Stimulated activated naive B cell treated with anti-CD40 and anti-IgM and Interleukin-4, amounts not matched to agents 10 μg/mL and 1 μg/mL and 100 μg/mL, for 72 hours (primary cell): ENCODE data around the gene CDH23.

Source experiments
- ATAC-seq, 2 donors: fragments of 150-1000 bp; cut with Tn5 transposase; replicated peaks; 2 replicates each; pipeline ENCODE4 v1.10.0; 2021; ENCODE audit warnings: moderate library complexity in 1 of 2
- DNase-seq: peaks from one replicate; pipeline ENCODE4 v3.0.0; 2021
- H3K27ac Mint-ChIP-seq: one replicate; pipeline ENCODE4 v1.8.0; 2022; ENCODE audit warnings: mild to moderate bottlenecking, mixed read lengths
- H3K27me3 Mint-ChIP-seq, 2 donors: one replicate each; pipeline ENCODE4 v1.8.0; 2022; ENCODE audit warnings: mixed read lengths in 2 of 2
- H3K36me3 Mint-ChIP-seq, 2 donors: one replicate each; pipeline ENCODE4 v1.8.0; 2022; ENCODE audit warnings: mixed read lengths in 2 of 2, mild to moderate bottlenecking in 1 of 2
- H3K4me1 Mint-ChIP-seq, 2 donors: one replicate each; pipeline ENCODE4 v1.8.0; 2022; ENCODE audit warnings: mixed read lengths in 2 of 2, mild to moderate bottlenecking in 1 of 2
- H3K4me3 Mint-ChIP-seq, 2 donors: one replicate each; pipeline ENCODE4 v1.8.0; 2022; ENCODE audit warnings: mild to moderate bottlenecking in 2 of 2, mixed read lengths in 2 of 2, moderate library complexity in 1 of 2
- H3K9me3 Mint-ChIP-seq, 2 donors: one replicate each; pipeline ENCODE4 v1.8.0; 2022; ENCODE audit warnings: mixed read lengths in 2 of 2, mild to moderate bottlenecking in 1 of 2

CDH23 gene

DNA sequence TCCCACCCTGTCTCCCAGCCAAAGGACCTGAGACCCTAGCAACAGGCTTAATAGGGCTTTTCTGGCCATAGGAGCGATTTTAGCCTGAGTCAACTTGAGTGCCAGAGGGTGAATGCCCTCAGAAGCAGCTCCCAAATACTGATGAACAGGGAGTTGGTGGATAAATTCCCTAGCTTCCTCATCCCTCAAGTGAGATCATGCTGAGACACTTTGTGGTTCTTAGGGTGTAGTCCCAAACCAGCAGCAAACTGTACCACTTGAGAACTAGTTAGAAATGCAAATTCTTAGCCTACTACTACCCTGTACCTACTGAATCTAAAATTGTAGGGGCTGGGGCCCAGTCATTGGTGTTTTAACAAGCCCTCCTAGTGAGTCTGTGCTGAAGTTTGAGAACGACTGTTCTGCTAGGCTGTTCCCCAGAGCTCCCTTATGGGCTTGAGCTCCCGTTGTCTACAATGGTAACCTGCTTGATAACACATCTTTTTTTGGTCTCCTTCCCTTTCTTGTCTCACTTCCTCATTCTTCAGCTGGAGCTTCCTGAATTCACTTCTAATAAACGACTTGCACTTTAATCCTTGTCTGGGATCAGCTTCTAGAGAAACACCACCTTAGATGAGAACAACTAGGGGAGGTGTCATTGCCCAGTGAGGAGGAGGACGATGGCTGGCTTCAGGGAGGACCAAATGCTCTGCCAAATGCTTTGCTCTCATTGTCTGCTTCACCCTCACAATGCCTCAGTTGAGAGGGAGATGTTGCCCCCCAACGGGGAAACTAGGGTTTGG lies 18.2 kb upstream of the CDH23 start:
- no peaks in the 10 kb centered on the region for H3K36me3 Mint-ChIP-seq
- peaks cover 23 to 31% of the 10 kb centered on the region in 2 donors for H3K4me1 Mint-ChIP-seq
- H3K4me3 Mint-ChIP-seq, result no peak overlapping the region
- no peaks in the 10 kb centered on the region for H3K27me3 Mint-ChIP-seq
- ATAC-seq, result peak; percentile 24 to 28
- peak overlapping the region; percentile 33 for H3K27ac Mint-ChIP-seq
- DNase-seq, result no peak
- peaks cover 0 to 1% of the 10 kb centered on the region in 2 donors for H3K9me3 Mint-ChIP-seq

- Mint-ChIP-seq H3K27ac (no peak overlapping the region), H3K4me1 (peaks cover 20 to 28% of the 10 kb centered on the region in 2 donors), H3K9me3 (peaks cover 0 to 1% of the 10 kb centered on the region in 2 donors), H3K27me3 (no peaks in the 10 kb centered on the region), H3K36me3 (no peaks in the 10 kb centered on the region), H3K4me3 (no peak overlapping the region)
- no peak for DNase-seq
- ATAC-seq, result no peak
These were observed 17.5 kb upstream of the CDH23 start for GRCh38 chr10:71379118-71379766.

- no peak overlapping the region for H3K4me3 Mint-ChIP-seq
- no peaks in the 10 kb centered on the region for H3K27me3 Mint-ChIP-seq
- H3K9me3 Mint-ChIP-seq, result peaks cover 0 to 1% of the 10 kb centered on the region in 2 donors
- DNase-seq (no peak), ATAC-seq (no peak)
- H3K27ac Mint-ChIP-seq, result no peak overlapping the region
- no peaks in the 10 kb centered on the region for H3K36me3 Mint-ChIP-seq
- peaks cover 17 to 30% of the 10 kb centered on the region in 2 donors for H3K4me1 Mint-ChIP-seq
These were observed 15.9 kb upstream of the CDH23 start for GRCh38 chr10:71380841-71381240.

- Mint-ChIP-seq H3K4me1 (peaks cover 17 to 30% of the 10 kb centered on the region in 2 donors), H3K4me3 (no peak overlapping the region), H3K9me3 (peaks cover 0 to 1% of the 10 kb centered on the region in 2 donors), H3K36me3 (no peaks in the 10 kb centered on the region), H3K27me3 (no peaks in the 10 kb centered on the region), H3K27ac (no peak overlapping the region)
- ATAC-seq (no peak), DNase-seq (no peak)
These were observed 15.1 kb upstream of the CDH23 start for GRCh38 chr10:71381611-71382010.

GRCh38 chr10:71382028-71382427 lies 14.7 kb upstream of the CDH23 start:
- H3K36me3 Mint-ChIP-seq, result no peaks in the 10 kb centered on the region
- peaks cover 0 to 1% of the 10 kb centered on the region in 2 donors for H3K9me3 Mint-ChIP-seq
- H3K27ac Mint-ChIP-seq, result no peak overlapping the region
- no peak overlapping the region for H3K4me3 Mint-ChIP-seq
- DNase-seq (no peak), ATAC-seq (no peak)
- H3K27me3 Mint-ChIP-seq, result no peaks in the 10 kb centered on the region
- H3K4me1 Mint-ChIP-seq, result peaks cover 17 to 26% of the 10 kb centered on the region in 2 donors

GRCh38 chr10:71382757-71383156 lies 14.0 kb upstream of the CDH23 start:
- Mint-ChIP-seq H3K36me3 (no peaks in the 10 kb centered on the region), H3K9me3 (no peaks in the 10 kb centered on the region), H3K27ac (no peak overlapping the region), H3K4me1 (peaks cover 13 to 18% of the 10 kb centered on the region in 2 donors), H3K27me3 (no peaks in the 10 kb centered on the region), H3K4me3 (no peak overlapping the region)
- ATAC-seq (no peak), DNase-seq (no peak)

DNA sequence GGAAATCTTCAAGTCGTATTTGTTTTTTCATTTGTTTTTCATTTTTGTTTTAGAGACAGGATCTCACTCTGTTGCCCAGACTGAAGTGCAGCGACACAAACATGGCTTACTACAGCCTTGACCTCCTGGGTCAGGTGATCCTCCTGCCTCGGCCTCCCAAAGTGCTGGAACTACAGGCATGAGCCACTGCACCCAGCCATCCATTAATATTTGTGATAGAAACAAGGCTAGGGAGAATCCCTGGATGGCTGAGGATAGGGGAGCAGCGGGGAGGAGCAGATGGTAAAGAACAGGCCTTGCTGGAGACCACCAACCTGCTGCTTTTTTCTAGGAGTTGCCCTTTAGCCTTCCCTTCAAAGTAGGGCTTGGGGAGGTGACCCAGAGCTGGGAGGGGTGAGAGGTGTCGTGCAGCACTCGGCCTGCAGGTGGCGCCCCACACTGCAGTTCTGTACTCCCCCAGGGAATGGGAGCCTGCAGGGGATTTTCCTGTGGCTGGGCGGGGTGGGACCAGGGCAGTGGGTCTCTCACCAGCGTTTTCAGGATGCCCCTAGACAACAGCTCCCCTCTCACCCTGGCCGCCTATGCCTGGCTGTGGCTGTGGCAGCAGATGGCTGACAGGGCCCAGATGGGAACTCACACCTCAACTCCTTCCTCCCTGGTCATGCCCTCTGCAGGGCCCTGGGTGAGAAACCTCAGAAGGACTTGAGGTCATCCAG lies 12.6 kb upstream of the CDH23 start:
- H3K4me1 Mint-ChIP-seq, result peaks cover 5 to 7% of the 10 kb centered on the region in 2 donors
- no peak overlapping the region for H3K4me3 Mint-ChIP-seq
- no peak overlapping the region for H3K27ac Mint-ChIP-seq
- H3K27me3 Mint-ChIP-seq, result peaks cover 7 to 9% of the 10 kb centered on the region in 2 donors
- no peaks in the 10 kb centered on the region for H3K36me3 Mint-ChIP-seq
- ATAC-seq (peak; percentile 90 to 91), DNase-seq (peak; percentile 61)
- no peaks in the 10 kb centered on the region for H3K9me3 Mint-ChIP-seq

DNA sequence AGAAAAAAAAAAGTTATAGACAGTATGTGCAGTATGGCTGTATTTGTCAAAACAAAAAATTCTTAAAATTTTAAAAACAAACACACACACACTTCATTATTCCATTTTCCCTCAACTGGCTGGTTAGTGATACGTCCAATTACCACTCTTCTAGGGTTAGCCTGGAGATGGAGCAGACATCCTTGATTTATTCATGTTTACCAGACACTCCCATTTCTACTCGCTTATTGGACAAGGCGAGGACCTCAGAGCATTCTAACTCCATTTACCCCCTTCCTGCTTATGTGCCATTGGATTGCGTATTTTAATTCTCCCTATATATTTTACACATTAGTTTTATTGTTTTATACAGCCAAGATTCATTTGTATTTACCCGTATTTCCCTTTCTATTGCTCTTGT lies 8.5 kb upstream of the CDH23 start:
- Mint-ChIP-seq H3K27ac (no peak overlapping the region), H3K27me3 (peaks cover 31 to 41% of the 10 kb centered on the region in 2 donors), H3K9me3 (no peaks in the 10 kb centered on the region), H3K36me3 (no peaks in the 10 kb centered on the region), H3K4me3 (no peak overlapping the region), H3K4me1 (peaks cover 2 to 7% of the 10 kb centered on the region in 2 donors)
- DNase-seq (no peak), ATAC-seq (no peak)

DNA sequence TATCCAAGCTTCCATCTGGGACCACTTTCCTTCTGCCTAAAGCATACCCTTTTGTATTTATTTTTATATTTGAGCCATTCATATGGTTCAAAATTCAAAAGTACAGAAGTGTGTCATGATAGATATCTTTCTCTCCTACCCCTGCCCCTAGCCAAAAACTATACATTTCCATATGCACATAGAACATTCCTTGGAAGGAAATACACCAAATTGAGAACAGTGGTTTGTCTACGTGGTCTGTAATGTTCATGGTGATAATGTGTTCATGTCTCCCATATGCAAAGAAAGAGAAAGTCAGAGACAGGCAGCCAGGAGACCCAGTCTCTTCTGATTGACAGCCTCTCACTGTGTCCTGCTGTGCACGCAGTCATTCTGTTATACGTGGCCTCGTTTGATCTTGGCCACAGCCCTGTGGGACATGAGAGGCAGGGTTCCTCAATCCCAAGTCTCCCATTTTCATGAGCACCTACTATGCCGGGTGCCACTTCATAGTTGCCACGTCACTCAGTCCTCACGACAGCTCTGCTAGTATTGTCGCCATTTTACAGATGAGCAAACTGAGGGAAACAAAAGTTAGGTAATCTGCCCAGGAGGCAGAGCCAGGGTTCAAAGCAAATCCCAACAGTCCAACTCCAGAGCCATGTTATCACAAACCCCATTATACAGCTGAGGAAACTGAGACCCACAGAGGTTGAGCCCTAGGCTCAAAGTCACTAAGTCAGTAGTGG lies 8.0 kb upstream of the CDH23 start:
- Mint-ChIP-seq H3K9me3 (no peaks in the 10 kb centered on the region), H3K27me3 (peaks cover 37 to 47% of the 10 kb centered on the region in 2 donors), H3K4me3 (no peak overlapping the region), H3K4me1 (peaks cover 2 to 7% of the 10 kb centered on the region in 2 donors), H3K27ac (no peak overlapping the region), H3K36me3 (no peaks in the 10 kb centered on the region)
- DNase-seq (no peak), ATAC-seq (no peak)

- H3K4me1 Mint-ChIP-seq, result peaks cover 0 to 1% of the 10 kb centered on the region in 2 donors
- no peaks in the 10 kb centered on the region for H3K36me3 Mint-ChIP-seq
- DNase-seq, result no peak
- H3K27ac Mint-ChIP-seq, result no peak overlapping the region
- H3K4me3 Mint-ChIP-seq, result no peak overlapping the region
- H3K27me3 Mint-ChIP-seq, result peaks cover 46 to 55% of the 10 kb centered on the region in 2 donors
- ATAC-seq, result no peak
- no peaks in the 10 kb centered on the region for H3K9me3 Mint-ChIP-seq
These were observed 6.8 kb upstream of the CDH23 start for GRCh38 chr10:71389768-71390460.

- H3K27ac Mint-ChIP-seq, result no peak overlapping the region
- H3K4me3 Mint-ChIP-seq, result no peak overlapping the region
- peaks cover 51 to 60% of the 10 kb centered on the region in 2 donors for H3K27me3 Mint-ChIP-seq
- H3K9me3 Mint-ChIP-seq, result no peaks in the 10 kb centered on the region
- ATAC-seq (no peak), DNase-seq (no peak)
- no peaks in the 10 kb centered on the region for H3K4me1 Mint-ChIP-seq
- no peaks in the 10 kb centered on the region for H3K36me3 Mint-ChIP-seq
These were observed 6.3 kb upstream of the CDH23 start for GRCh38 chr10:71390461-71390835.

DNA sequence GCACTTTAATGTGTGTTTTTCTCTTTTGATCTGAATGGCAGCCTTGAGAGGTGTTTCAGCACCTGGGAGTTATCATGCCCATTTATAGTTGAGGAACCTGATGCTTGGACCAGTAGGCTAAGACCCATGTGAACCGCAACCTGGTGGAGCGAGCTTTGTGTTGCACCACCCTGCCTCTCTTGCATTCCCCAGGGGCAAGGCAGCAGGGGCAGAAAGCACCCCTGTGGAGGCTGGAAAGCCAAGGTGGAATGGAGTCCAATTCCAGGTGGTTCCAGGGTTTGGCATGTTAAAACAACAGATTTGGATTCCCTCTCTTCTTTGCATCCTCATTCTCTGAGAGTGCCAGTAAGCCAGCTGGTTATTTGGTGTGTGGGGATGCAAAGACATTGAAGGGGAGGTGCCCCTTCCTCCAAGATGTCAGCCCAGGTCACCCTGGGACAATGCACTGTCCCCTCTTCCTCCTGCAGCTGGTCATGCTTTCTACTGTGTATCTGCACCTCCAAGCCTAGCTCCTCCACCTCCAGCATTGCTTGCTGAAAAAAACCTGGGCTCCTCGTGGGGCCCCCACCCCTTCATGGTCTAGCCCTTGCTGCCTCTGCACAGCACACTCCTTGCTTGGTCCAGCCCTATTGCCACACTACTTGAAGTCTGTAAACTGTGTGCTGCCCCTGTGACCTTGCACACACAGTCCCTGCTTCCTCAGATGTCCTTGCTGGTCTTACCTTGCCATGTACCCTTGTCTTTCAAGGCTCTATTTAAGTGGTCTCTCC lies 5.6 kb upstream of the CDH23 start:
- Mint-ChIP-seq H3K4me1 (peaks cover 3% of the 10 kb centered on the region in 2 donors), H3K27ac (no peak overlapping the region), H3K9me3 (no peaks in the 10 kb centered on the region), H3K27me3 (peaks cover 58 to 67% of the 10 kb centered on the region in 2 donors), H3K4me3 (no peak overlapping the region), H3K36me3 (no peaks in the 10 kb centered on the region)
- ATAC-seq, result no peak
- DNase-seq, result no peak

DNA sequence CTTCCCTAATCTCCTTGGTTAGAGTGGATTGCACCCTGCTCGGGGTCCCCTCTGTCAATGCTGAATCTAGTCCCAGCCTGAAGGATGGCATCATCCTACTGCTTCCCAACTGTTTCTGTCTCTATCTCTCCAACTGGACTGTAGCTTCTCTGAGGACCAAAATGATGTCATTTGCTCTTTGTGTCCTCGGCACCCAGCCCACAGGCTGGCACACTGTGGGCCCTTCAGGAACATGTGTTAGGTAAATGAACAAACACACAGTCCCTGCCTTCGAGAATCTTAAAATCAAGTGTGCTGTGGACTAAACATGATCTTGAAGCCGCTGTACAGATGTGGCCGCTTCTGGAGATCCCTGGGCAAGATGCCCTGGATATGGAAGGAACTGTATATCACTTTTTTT lies 5.0 kb upstream of the CDH23 start:
- H3K9me3 Mint-ChIP-seq, result no peaks in the 10 kb centered on the region
- no peak overlapping the region for H3K27ac Mint-ChIP-seq
- H3K4me1 Mint-ChIP-seq, result peaks cover 3 to 5% of the 10 kb centered on the region in 2 donors
- peaks cover 58 to 68% of the 10 kb centered on the region in 2 donors for H3K27me3 Mint-ChIP-seq
- no peak overlapping the region for H3K4me3 Mint-ChIP-seq
- DNase-seq (no peak), ATAC-seq (no peak)
- no peaks in the 10 kb centered on the region for H3K36me3 Mint-ChIP-seq
